Activated T-helper 1 cell treated with Interleukin-2 at 50 U/mL for 16 hours (primary cell): Measurements from ENCODE around the gene CREB3.

ENCODE experiments used
- DNase-seq: peaks from one replicate; pipeline ENCODE4 v3.0.0-alpha.2; 2020; ENCODE audit warnings: low read depth

The CREB3 gene

GRCh38 chr9:35732185-35732799, at the start of gene CREB3, which contains the start of gene TLN1:
Gene CREB3 (plus strand): TSS chr9:35732666. CDS start chr9:35732773, 107 bp downstream.
Gene TLN1 (minus strand): TSS chr9:35732195. CDS start chr9:35725694, 6,501 bp downstream.
- DNase-seq, result peak; percentile 97

GRCh38 chr9:35683323-35683722, 49.1 kb upstream of the CREB3 start:
- DNase-seq, result no peak

GRCh38 chr9:35684921-35685320, 47.5 kb upstream of the CREB3 start:
- no peak for DNase-seq

- DNase-seq, result no peak
These were observed 47.0 kb upstream of the CREB3 start for GRCh38 chr9:35685506-35685905.

- no peak for DNase-seq
These were observed 46.0 kb upstream of the CREB3 start for GRCh38 chr9:35686222-35687203.

- no peak for DNase-seq
These were observed 45.2 kb upstream of the CREB3 start for GRCh38 chr9:35687306-35687705.

- DNase-seq, result no peak
These were observed 44.4 kb upstream of the CREB3 start for GRCh38 chr9:35687972-35688557.

- DNase-seq, result no peak
These were observed 43.6 kb upstream of the CREB3 start for GRCh38 chr9:35688558-35689541.

GRCh38 chr9:35689542-35690293, 42.7 kb upstream of the CREB3 start, which contains the start of gene TPM2:
Gene TPM2 (minus strand): TSS chr9:35689925. CDS start chr9:35689817, 108 bp downstream.
- DNase-seq, result no peak

GRCh38 chr9:35690294-35690613, 42.2 kb upstream of the CREB3 start:
- DNase-seq, result no peak

GRCh38 chr9:35690614-35691333, 41.7 kb upstream of the CREB3 start:
- peak; percentile 14 for DNase-seq

- no peak for DNase-seq
These were observed 41.2 kb upstream of the CREB3 start for GRCh38 chr9:35691334-35691650.

GRCh38 chr9:35691757-35692301, 40.6 kb upstream of the CREB3 start:
- no peak for DNase-seq

- no peak for DNase-seq
These were observed 36.5 kb upstream of the CREB3 start for GRCh38 chr9:35695943-35696401.

- peak; percentile 28 for DNase-seq
These were observed 35.8 kb upstream of the CREB3 start for GRCh38 chr9:35696520-35697215.

- DNase-seq, result no peak
These were observed 35.0 kb upstream of the CREB3 start for GRCh38 chr9:35697486-35697885.

- no peak for DNase-seq
These were observed 34.2 kb upstream of the CREB3 start for GRCh38 chr9:35698231-35698630.

GRCh38 chr9:35700031-35700430, 32.4 kb upstream of the CREB3 start:
- DNase-seq, result no peak

GRCh38 chr9:35700942-35701341, 31.5 kb upstream of the CREB3 start:
- DNase-seq, result no peak
